ENCODE results near the gene SMIM35. TPM values are rescaled to one million over a fixed set of nuclear protein-coding genes. Genes with fewer than 3 reads are reported as not detected.

The SMIM35 gene
- total and polyA plus RNA-seq, 2 of the 4 experiments (the other 2 are of a cell fraction), result not detected

GRCh38 chr11:118132385-118133151 lies 45.8 kb upstream of the SMIM35 start:
- H3K79me1 ChIP-seq (ENCODE audit: low read depth in 1 of 2, low read length in 2 of 2), result no peaks in the 10 kb centered on the region
- H3K23ac ChIP-seq (ENCODE audit: low read depth, low read length), result no peak overlapping the region
- no peaks in the 10 kb centered on the region for H3K4me1 ChIP-seq (ENCODE audit: control insufficient read depth, insufficient read depth, low read length)
- no peaks in the 10 kb centered on the region for H3K9me3 ChIP-seq (ENCODE audit: control insufficient read depth, insufficient read depth, low read length)
- DNase-seq (no peak), ATAC-seq (ENCODE audit: low read depth) (no peak)
- H2BK120ac ChIP-seq (ENCODE audit: low read depth, low read length), result no peak overlapping the region
- H2BK20ac ChIP-seq (ENCODE audit: low read depth, low read length), result no peak overlapping the region
- H2BK5ac ChIP-seq (ENCODE audit: low read depth, low read length, poor library complexity, severe bottlenecking), result no peak overlapping the region
- peaks cover 6% of the 10 kb centered on the region for H3K27me3 ChIP-seq (ENCODE audit: control insufficient read depth, insufficient read depth, low read length)
- in situ Hi-C loops (cut with MboI; ENCODE audit: low sequenced_read_pairs), result no loop called here
- CTCF ChIA-PET, result no interaction called here
- no peak overlapping the region for H3K4me3 ChIP-seq (ENCODE audit: insufficient read depth, low read depth, low read length)
- H3K4ac ChIP-seq (ENCODE audit: low read depth, low read length), result no peak overlapping the region
- no peak overlapping the region for H3K14ac ChIP-seq (replicated peaks; ENCODE audit: low read depth, low read length)
- H3K9me1 ChIP-seq (ENCODE audit: insufficient read depth, low read length), result no peaks in the 10 kb centered on the region
- H3K27ac ChIP-seq (ENCODE audit: insufficient read depth, low read length), result no peak overlapping the region
- no peak overlapping the region for H4K5ac ChIP-seq (ENCODE audit: low read depth, low read length)
- intact Hi-C loops (cut with micrococcal nuclease), result no loop called here
- no peak overlapping the region for H3K18ac ChIP-seq (ENCODE audit: low read depth, low read length)
- dilution Hi-C loops (cut with HindIII; ENCODE audit: low sequenced_read_pairs, unreplicated experiment), result no loop called here
- H3K4me2 ChIP-seq (ENCODE audit: low read depth, low read length), result no peak overlapping the region
- POLR2A ChIA-PET (ENCODE audit: unreplicated experiment), result no interaction called here
- H4K8ac ChIP-seq (ENCODE audit: low read depth in 2 of 2, low read length in 2 of 2), result no peak overlapping the region
- 76% methylated on average over 4 of the region's 15 CpGs; no CpG with 5 or more reads in 1 of the 2 experiments for WGBS, 2 experiments (ENCODE audit: extremely low coverage in 2 of 2, insufficient read length in 1 of 2)
- no peak overlapping the region for H2AK9ac ChIP-seq (replicated peaks; ENCODE audit: low read depth, low read length, poor library complexity)
- no peak overlapping the region for H4K91ac ChIP-seq (ENCODE audit: insufficient read depth, low read depth, low read length)
- H2AK5ac ChIP-seq (ENCODE audit: low read depth, low read length), result no peak overlapping the region
- no peak overlapping the region for H3K9ac ChIP-seq (ENCODE audit: low read depth, low read length)
- no peak for TF ChIP-seq ELK1 (IDR thresholded peaks at IDR 0.05; ENCODE audit: borderline replicate concordance, low read depth, low read length)
- no peak for TF ChIP-seq MAFK (IDR thresholded peaks at IDR 0.05; ENCODE audit: low read depth, low read length)
- TF ChIP-seq RAD21 (IDR thresholded peaks at IDR 0.05; ENCODE audit: low read length), result no peak
- no peak for TF ChIP-seq CHD1 (IDR thresholded peaks at IDR 0.05; ENCODE audit: low read depth, low read length)
- no peak for TF ChIP-seq FOS (IDR thresholded peaks at IDR 0.05; ENCODE audit: low read depth, low read length)
- TF ChIP-seq SMC3 (IDR thresholded peaks at IDR 0.05; ENCODE audit: low read depth, low read length), result no peak
- no peak for TF ChIP-seq MAZ (IDR thresholded peaks at IDR 0.05; ENCODE audit: borderline replicate concordance, low read depth, low read length)
- no peak for TF ChIP-seq BHLHE40 (IDR thresholded peaks at IDR 0.05; ENCODE audit: low read depth, low read length)
- no peak for TF ChIP-seq NFE2L2 (IDR thresholded peaks at IDR 0.05; ENCODE audit: low read depth, low read length)
- TF ChIP-seq MXI1 (IDR thresholded peaks at IDR 0.05; ENCODE audit: borderline replicate concordance, low read depth, low read length), result no peak
- TF ChIP-seq POLR2A (IDR thresholded peaks at IDR 0.05; ENCODE audit: low read depth, low read length), result no peak
- TF ChIP-seq CTCF (conservative IDR thresholded peaks at IDR 0.05; ENCODE audit: low read depth, low read length), result no peak
- TF ChIP-seq RCOR1 (IDR thresholded peaks at IDR 0.05; ENCODE audit: insufficient replicate concordance, low read length), result no peak
- no peak for TF ChIP-seq CEBPB (IDR thresholded peaks at IDR 0.05; ENCODE audit: low read depth, low read length)
- TF ChIP-seq USF2 (IDR thresholded peaks at IDR 0.05; ENCODE audit: low read depth, low read length), result no peak
- TF ChIP-seq RFX5 (IDR thresholded peaks at IDR 0.05; ENCODE audit: low read depth, low read length), result no peak
- no peaks in the 10 kb centered on the region for H3K36me3 ChIP-seq (ENCODE audit: control insufficient read depth, insufficient read depth, low read length)
- H4K20me1 ChIP-seq (ENCODE audit: insufficient read depth, low read length), result no peaks in the 10 kb centered on the region
- BruUV-seq (replicated peaks), result no TSS peak
- no peak overlapping the region for H2AFZ ChIP-seq (replicated peaks; ENCODE audit: low read length, poor library complexity)
- H3K56ac ChIP-seq (ENCODE audit: extremely low read depth, insufficient read depth, low read length), result no peak overlapping the region
- no peak overlapping the region for H2BK15ac ChIP-seq (ENCODE audit: low read depth, low read length)
